ENCODE measurements around the gene GRIK4. TPM values are rescaled to one million over a fixed set of nuclear protein-coding genes. Genes with fewer than 3 reads are reported as not detected.

Gene GRIK4
- total and polyA plus RNA-seq, 9 of the 15 experiments (the other 6 are each of a cell fraction or from before 2014, with no cell fraction given): not detected

- TF ChIP-seq ZFPM2 (CRISPR knock-in tag; IDR thresholded peaks at IDR 0.05): no peak
- TF ChIP-seq EP400 (IDR thresholded peaks at IDR 0.05): no peak
- TF ChIP-seq ZNF589 (CRISPR knock-in tag; IDR thresholded peaks at IDR 0.05; ENCODE audit: low read depth): no peak
- no peak for TF ChIP-seq DNMT1 (IDR thresholded peaks at IDR 0.05)
Measured at GRCh38 chr11:120778685-120779490, 267.3 kb downstream of the GRIK4 start (continued).

- no peaks in the 10 kb centered on the region for H3K36me3 ChIP-seq (ENCODE audit: control insufficient read depth, insufficient read depth, low read length)
- no peak overlapping the region for H3K4me2 ChIP-seq (ENCODE audit: insufficient read depth, low read length)
- 0% methylated on average over 2 of the region's 2 CpGs for WGBS (ENCODE audit: insufficient coverage, low coverage, missing lambda C conversion rate)
- H3K9me3 ChIP-seq (replicated peaks; ENCODE audit: control insufficient read depth, insufficient read depth, low read depth, low read length): no peaks in the 10 kb centered on the region
- no peaks in the 10 kb centered on the region for H3K4me1 ChIP-seq (replicated peaks in 1 of 2; ENCODE audit: control insufficient read depth in 2 of 2, insufficient read depth in 2 of 2, low read length in 2 of 2)
- no peak overlapping the region for H3K9ac ChIP-seq (ENCODE audit: insufficient read depth in 1 of 2, low read depth in 2 of 2, low read length in 2 of 2)
- DNase-seq (ENCODE audit: extremely low read depth in 1 of 4, low spot score in 3 of 4) (no peak), FAIRE-seq (no peak), ATAC-seq (no peak)
- intact Hi-C loops (cut with micrococcal nuclease): no loop called here
- BruUV-seq (replicated peaks): no TSS peak
- ChIA-PET POLR2A (no interaction called here), CTCF (ENCODE audit: low intra/inter-chr PET ratio) (no interaction called here)
- no peak overlapping the region for H2AFZ ChIP-seq (ENCODE audit: low read depth, low read length)
- H4K20me1 ChIP-seq (replicated peaks; ENCODE audit: control insufficient read depth, insufficient read depth, low read length): no peaks in the 10 kb centered on the region
- H3K27ac ChIP-seq (ENCODE audit: extremely low read depth, low read depth, low read length): no peak overlapping the region
- in situ Hi-C loops (cut with MboI): no loop called here
- H3K79me2 ChIP-seq (ENCODE audit: control insufficient read depth, insufficient read depth, low read length): no peaks in the 10 kb centered on the region
- no peaks in the 10 kb centered on the region for H3K9me1 ChIP-seq (ENCODE audit: control insufficient read depth, insufficient read depth, low read length)
- H3K27me3 ChIP-seq (ENCODE audit: control insufficient read depth in 2 of 2, insufficient read depth in 2 of 2, low read length in 2 of 2): peaks cover 13 to 56% of the 10 kb centered on the region in 2 experiments; a peak in 3 of 5 replicates
- H3K4me3 ChIP-seq: no peak overlapping the region
- TF ChIP-seq GATA2 (CRISPR knock-in tag; IDR thresholded peaks at IDR 0.05) (no peak), ZNF12 (CRISPR knock-in tag; IDR thresholded peaks at IDR 0.05) (no peak), FOXA1 (IDR thresholded peaks at IDR 0.05; ENCODE audit: borderline replicate concordance) (no peak), ARID1B (IDR thresholded peaks at IDR 0.05) (no peak), RCOR1 (IDR thresholded peaks at IDR 0.05; ENCODE audit: borderline replicate concordance in 1 of 2, low read depth in 2 of 2, low read length in 2 of 2) (no peak), SRSF9 (IDR thresholded peaks at IDR 0.05; ENCODE audit: borderline replicate concordance, low read depth, low read length) (no peak), CGGBP1 (CRISPR knock-in tag; IDR thresholded peaks at IDR 0.05) (no peak), SLC30A9 (CRISPR knock-in tag; IDR thresholded peaks at IDR 0.05) (no peak), ZNF384 (IDR thresholded peaks at IDR 0.05; ENCODE audit: low read depth, low read length) (no peak), SIN3A (IDR thresholded peaks at IDR 0.05; ENCODE audit: borderline replicate concordance in 2 of 2, control insufficient read depth in 1 of 2, low read depth in 2 of 2, low read length in 2 of 2) (no peak), BHLHE40 (IDR thresholded peaks at IDR 0.05; ENCODE audit: low read length) (no peak), NCOA1 (IDR thresholded peaks at IDR 0.05; ENCODE audit: low read depth) (no peak), ZNF24 (IDR thresholded peaks at IDR 0.05) (no peak), E2F6 (IDR thresholded peaks at IDR 0.05; ENCODE audit: borderline replicate concordance in 1 of 2, extremely low read depth in 1 of 2, insufficient read depth in 1 of 2, insufficient read length in 1 of 2, low read depth in 1 of 2, low read length in 1 of 2, poor library complexity in 1 of 2, severe bottlenecking in 1 of 2) (no peak), RFX5 (IDR thresholded peaks at IDR 0.05; ENCODE audit: low read depth, low read length) (no peak)
- TF ChIP-seq, protein P1, sequence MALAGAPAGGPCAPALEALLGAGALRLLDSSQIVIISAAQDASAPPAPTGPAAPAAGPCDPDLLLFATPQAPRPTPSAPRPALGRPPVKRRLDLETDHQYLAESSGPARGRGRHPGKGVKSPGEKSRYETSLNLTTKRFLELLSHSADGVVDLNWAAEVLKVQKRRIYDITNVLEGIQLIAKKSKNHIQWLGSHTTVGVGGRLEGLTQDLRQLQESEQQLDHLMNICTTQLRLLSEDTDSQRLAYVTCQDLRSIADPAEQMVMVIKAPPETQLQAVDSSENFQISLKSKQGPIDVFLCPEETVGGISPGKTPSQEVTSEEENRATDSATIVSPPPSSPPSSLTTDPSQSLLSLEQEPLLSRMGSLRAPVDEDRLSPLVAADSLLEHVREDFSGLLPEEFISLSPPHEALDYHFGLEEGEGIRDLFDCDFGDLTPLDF (CRISPR knock-in tag; IDR thresholded peaks at IDR 0.05): no peak
Measured at GRCh38 chr11:120780239-120780638, 268.7 kb downstream of the GRIK4 start.

All from K562 (cell line).